Measurements from ENCODE around the gene ROPN1.

GRCh38 chr3:123960781-123961507, 31.0 kb downstream of the ROPN1 start, which contains the start of gene CCDC14:
- TF ChIP-seq, protein P1, sequence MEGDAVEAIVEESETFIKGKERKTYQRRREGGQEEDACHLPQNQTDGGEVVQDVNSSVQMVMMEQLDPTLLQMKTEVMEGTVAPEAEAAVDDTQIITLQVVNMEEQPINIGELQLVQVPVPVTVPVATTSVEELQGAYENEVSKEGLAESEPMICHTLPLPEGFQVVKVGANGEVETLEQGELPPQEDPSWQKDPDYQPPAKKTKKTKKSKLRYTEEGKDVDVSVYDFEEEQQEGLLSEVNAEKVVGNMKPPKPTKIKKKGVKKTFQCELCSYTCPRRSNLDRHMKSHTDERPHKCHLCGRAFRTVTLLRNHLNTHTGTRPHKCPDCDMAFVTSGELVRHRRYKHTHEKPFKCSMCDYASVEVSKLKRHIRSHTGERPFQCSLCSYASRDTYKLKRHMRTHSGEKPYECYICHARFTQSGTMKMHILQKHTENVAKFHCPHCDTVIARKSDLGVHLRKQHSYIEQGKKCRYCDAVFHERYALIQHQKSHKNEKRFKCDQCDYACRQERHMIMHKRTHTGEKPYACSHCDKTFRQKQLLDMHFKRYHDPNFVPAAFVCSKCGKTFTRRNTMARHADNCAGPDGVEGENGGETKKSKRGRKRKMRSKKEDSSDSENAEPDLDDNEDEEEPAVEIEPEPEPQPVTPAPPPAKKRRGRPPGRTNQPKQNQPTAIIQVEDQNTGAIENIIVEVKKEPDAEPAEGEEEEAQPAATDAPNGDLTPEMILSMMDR (conservative IDR thresholded peaks at IDR 0.05; ENCODE audit: low read depth, low read length), result no peak
- TF ChIP-seq EZH2phosphoT487 (IDR thresholded peaks at IDR 0.05; ENCODE audit: borderline replicate concordance, low read length) (no peak), EZH2 (IDR thresholded peaks at IDR 0.05; ENCODE audit: low read length, unreplicated experiment) (no peak)

Measured in PC-3 (cell line).